ENCODE data around the gene SLC12A9. TPM values are rescaled to one million over a fixed set of nuclear protein-coding genes. Genes with fewer than 3 reads are reported as not detected.

Gene SLC12A9
- polyA plus RNA-seq, 12 donors, result 11.7 to 38.3 (median 16.3) TPM; not detected in 1

GRCh38 chr7:100856871-100857282, 4.4 kb downstream of the SLC12A9 start:
- DNase-seq, result no peak

- no peak for DNase-seq
These were observed 7.3 kb downstream of the SLC12A9 start for GRCh38 chr7:100859856-100860255.

GRCh38 chr7:100860702-100861615, 8.4 kb downstream of the SLC12A9 start:
- DNase-seq, result no peak

GRCh38 chr7:100861616-100861985, 9.1 kb downstream of the SLC12A9 start:
- no peak for DNase-seq

GRCh38 chr7:100863406-100863950, 11.0 kb downstream of the SLC12A9 start:
- DNase-seq, result no peak

- DNase-seq, result no peak
These were observed 11.8 kb downstream of the SLC12A9 start for GRCh38 chr7:100864263-100864845.

- no peak for DNase-seq
These were observed 12.9 kb downstream of the SLC12A9 start for GRCh38 chr7:100865372-100865911.

- peak; percentile 64 for DNase-seq
These were observed 13.6 kb downstream of the SLC12A9 start for GRCh38 chr7:100865938-100866728.

- DNase-seq, result no peak
These were observed 14.2 kb downstream of the SLC12A9 start for GRCh38 chr7:100866729-100867039.

- DNase-seq, result peak; percentile 95
These were observed 14.7 kb downstream of the SLC12A9 start, which contains the start of gene TRIP6 for GRCh38 chr7:100867040-100867775. TSS of gene TRIP6 (plus strand) at chr7:100867387. CDS start at chr7:100867498, 111 bp downstream.

- DNase-seq, result no peak
These were observed 15.4 kb downstream of the SLC12A9 start for GRCh38 chr7:100867776-100868485.

GRCh38 chr7:100873599-100874299, 21.2 kb downstream of the SLC12A9 start:
- DNase-seq, result no peak

- no peak for DNase-seq
These were observed 21.7 kb downstream of the SLC12A9 start for GRCh38 chr7:100874300-100874576.

GRCh38 chr7:100874577-100875355, 22.3 kb downstream of the SLC12A9 start, which contains the start of gene SRRT:
TSS of gene SRRT (plus strand) at chr7:100875103. CDS start at chr7:100875591, 488 bp downstream.
- DNase-seq, result peak; percentile 99

GRCh38 chr7:100875356-100875751, 22.8 kb downstream of the SLC12A9 start:
- DNase-seq, result no peak

- DNase-seq, result no peak
These were observed 25.5 kb downstream of the SLC12A9 start for GRCh38 chr7:100878013-100878412.

GRCh38 chr7:100878685-100879084, 26.2 kb downstream of the SLC12A9 start:
- DNase-seq, result no peak

- no peak for DNase-seq
These were observed 27.3 kb downstream of the SLC12A9 start for GRCh38 chr7:100879685-100880261.

- DNase-seq, result no peak
These were observed 28.1 kb downstream of the SLC12A9 start for GRCh38 chr7:100880645-100881044.
